ENCODE results near the gene CDC42EP2.
A peak's percentile ranks its signal among the peaks of the same experiment; 100 is the strongest.

CDC42EP2 gene

GRCh38 chr11:65298131-65298535 lies 16.5 kb upstream of the CDC42EP2 start:
- no peak for DNase-seq (ENCODE audit: low read depth)

- DNase-seq (ENCODE audit: low read depth): no peak
These were observed 15.9 kb upstream of the CDC42EP2 start for GRCh38 chr11:65298655-65299179.

GRCh38 chr11:65300621-65301275 lies 13.9 kb upstream of the CDC42EP2 start:
- no peak for DNase-seq (ENCODE audit: low read depth)

GRCh38 chr11:65301491-65302329 lies 13.0 kb upstream of the CDC42EP2 start:
- no peak for DNase-seq (ENCODE audit: low read depth)

GRCh38 chr11:65303555-65303954 lies 11.1 kb upstream of the CDC42EP2 start:
- DNase-seq (ENCODE audit: low read depth): no peak

GRCh38 chr11:65304110-65304509 lies 10.6 kb upstream of the CDC42EP2 start:
- no peak for DNase-seq (ENCODE audit: low read depth)

- no peak for DNase-seq (ENCODE audit: low read depth)
These were observed 10.1 kb upstream of the CDC42EP2 start for GRCh38 chr11:65304613-65305012.

- DNase-seq (ENCODE audit: low read depth): no peak
These were observed 9.0 kb upstream of the CDC42EP2 start for GRCh38 chr11:65305501-65306268.

GRCh38 chr11:65307298-65308229 lies 7.1 kb upstream of the CDC42EP2 start:
- no peak for DNase-seq (ENCODE audit: low read depth)

- DNase-seq (ENCODE audit: low read depth): no peak
These were observed 6.3 kb upstream of the CDC42EP2 start for GRCh38 chr11:65308281-65308891.

- no peak for DNase-seq (ENCODE audit: low read depth)
These were observed 5.7 kb upstream of the CDC42EP2 start for GRCh38 chr11:65309006-65309405.

GRCh38 chr11:65310215-65310614 lies 4.5 kb upstream of the CDC42EP2 start:
- no peak for DNase-seq (ENCODE audit: low read depth)

- DNase-seq (ENCODE audit: low read depth): no peak
These were observed 3.9 kb upstream of the CDC42EP2 start for GRCh38 chr11:65310736-65311135.

- DNase-seq (ENCODE audit: low read depth): no peak
These were observed 3.4 kb upstream of the CDC42EP2 start for GRCh38 chr11:65311170-65311678.

- DNase-seq (ENCODE audit: low read depth): peak; percentile 82
These were observed 669 bp downstream of the CDC42EP2 start for GRCh38 chr11:65315204-65315865.

- DNase-seq (ENCODE audit: low read depth): no peak
These were observed 1.2 kb downstream of the CDC42EP2 start for GRCh38 chr11:65315866-65316226.

GRCh38 chr11:65316227-65317024 lies 1.8 kb downstream of the CDC42EP2 start:
- DNase-seq (ENCODE audit: low read depth): no peak

- no peak for DNase-seq (ENCODE audit: low read depth)
These were observed 2.5 kb downstream of the CDC42EP2 start for GRCh38 chr11:65317025-65317786.
